SK-N-SH (cell line): ENCODE data around the gene ELF4. TPM values are rescaled to one million over a fixed set of nuclear protein-coding genes. Genes with fewer than 3 reads are reported as not detected.

Experiments used
- CTCF ChIA-PET: fragments of 300-600, 350-600 bp; formaldehyde crosslinking; extraction: SDS; loops from one replicate; lab custom pipeline; 2021; lab: Yijun Ruan, JAX
- POLR2A ChIA-PET: fragments of 350-600 bp; sonication (Branson Sonifier 250); formaldehyde crosslinking; extraction: SDS; loops from one replicate; lab custom pipeline; 2020; ENCODE audit warnings: antibody characterized with exemption, inconsistent platforms; lab: Yijun Ruan, JAX
- DNase-seq: peaks from one replicate; pipeline ENCODE4 v3.0.0; 2012
- H2AFZ ChIP-seq: fragments of 200-600 bp; sonication (generic); 2 replicates; pipeline ENCODE4 v1.8.1; 2016; ENCODE audit warnings: antibody characterized with exemption, mild to moderate bottlenecking, low read depth
- H3F3A ChIP-seq: fragments of 200-600 bp; sonication (generic); replicated peaks from 2 replicates; pipeline ENCODE3; 2016; ENCODE audit warnings: antibody characterized with exemption, mild to moderate bottlenecking; ENCODE audit not compliant: insufficient read depth
- H3K27ac ChIP-seq, 2 experiments: fragments of 200-500 bp in 1 of 2; fragments of 200-600 bp in 1 of 2; sonication (Bioruptor generic) in 1 of 2; sonication (generic), shearing (Covaris generic) in 1 of 2; 2 replicates each; pipeline versions ENCODE4 v1.5.1 to v1.6.1; 2014 to 2016; ENCODE audit warnings: low read depth in 2 of 2, inconsistent platforms in 1 of 2, low read length in 1 of 2, mild to moderate bottlenecking in 1 of 2, mixed read lengths in 1 of 2
- H3K27me3 ChIP-seq: fragments of 200-600 bp; sonication (generic), shearing (Covaris generic); 2 replicates; pipeline ENCODE4 v1.6.1; 2016; ENCODE audit warnings: mixed run types; ENCODE audit not compliant: insufficient read depth
- H3K36me3 ChIP-seq, 2 experiments: fragments of 200-500 bp in 1 of 2; fragments of 200-600 bp in 1 of 2; sonication (Bioruptor generic) in 1 of 2; sonication (generic) in 1 of 2; replicated peaks in 1 of 2; 2 replicates each; pipeline versions ENCODE3 to v1.5.1; 2014 to 2016; ENCODE audit warnings: low read length in 1 of 2, mild to moderate bottlenecking in 1 of 2; ENCODE audit not compliant: insufficient read depth in 2 of 2, control insufficient read depth in 1 of 2
- H3K4me1 ChIP-seq, 2 experiments: fragments of 200-500 bp in 1 of 2; fragments of 200-600 bp in 1 of 2; sonication (Bioruptor generic) in 1 of 2; sonication (generic), shearing (Covaris generic) in 1 of 2; 2 replicates each; pipeline versions ENCODE4 v1.5.1 to v1.6.1; 2014 to 2016; ENCODE audit warnings: low read depth in 1 of 2, low read length in 1 of 2, mixed run types in 1 of 2; ENCODE audit not compliant: insufficient read depth in 2 of 2, control insufficient read depth in 1 of 2
- H3K4me2 ChIP-seq: fragments of 200-600 bp; sonication (generic), shearing (Covaris generic); 2 replicates; pipeline ENCODE4 v1.6.1; 2017; ENCODE audit warnings: mixed run types
- H3K4me3 ChIP-seq, 2 experiments: fragments of 200-500 bp in 1 of 2; fragments of 200-600 bp in 1 of 2; sonication (Bioruptor generic) in 1 of 2; sonication (generic), shearing (Covaris generic) in 1 of 2; 2 replicates each; pipeline versions ENCODE4 v1.5.1 to v1.8.1; 2014 to 2016; ENCODE audit warnings: low read depth in 2 of 2, inconsistent platforms in 1 of 2, low read length in 1 of 2, mild to moderate bottlenecking in 1 of 2, mixed read lengths in 1 of 2, moderate library complexity in 1 of 2
- H3K79me2 ChIP-seq: fragments of 200-600 bp; sonication (generic); 2 replicates; pipeline ENCODE4 v1.8.1; 2017; ENCODE audit warnings: mild to moderate bottlenecking; ENCODE audit not compliant: insufficient read depth
- H3K9ac ChIP-seq: fragments of 200-600 bp; sonication (generic); 2 replicates; pipeline ENCODE4 v1.6.1; 2017; ENCODE audit warnings: mixed run types
- H3K9me2 ChIP-seq: fragments of 200-600 bp; sonication (generic); 2 replicates; pipeline ENCODE4 v1.6.1; 2017; ENCODE audit warnings: mixed run types
- H3K9me3 ChIP-seq: fragments of 200-600 bp; sonication (generic); 2 replicates; pipeline ENCODE4 v1.6.1; 2017; ENCODE audit warnings: mixed run types, mild to moderate bottlenecking, moderate library complexity
- H4K20me1 ChIP-seq: fragments of 200-600 bp; sonication (generic); 2 replicates; pipeline ENCODE4 v1.6.1; 2017; ENCODE audit warnings: mild to moderate bottlenecking, mixed run types; ENCODE audit not compliant: insufficient read depth
- EZH2phosphoT487 ChIP-seq: fragments of 200-600 bp; sonication (generic); IDR thresholded peaks from 2 replicates; pipeline ENCODE4 v1.6.1; 2017; ENCODE audit warnings: low read depth, mixed run types, mild to moderate bottlenecking, antibody characterized with exemption, moderate library complexity, borderline replicate concordance
- GABPA ChIP-seq: IDR thresholded peaks from 2 replicates; pipeline ENCODE4 v1.4.0; 2012; ENCODE audit warnings: low read depth, mild to moderate bottlenecking
- GATA2 ChIP-seq: sonication (generic); formaldehyde crosslinking; IDR thresholded peaks from 2 replicates; pipeline ENCODE4 v1.5.0; 2020; ENCODE audit warnings: mild to moderate bottlenecking, missing genetic modification reagents
- MEF2A ChIP-seq: IDR thresholded peaks from 2 replicates; pipeline ENCODE4 v1.4.0; 2012; ENCODE audit warnings: low read depth, borderline replicate concordance
- NFIC ChIP-seq: IDR thresholded peaks from 2 replicates; pipeline ENCODE4 v1.4.0; 2012; ENCODE audit warnings: borderline replicate concordance
- NRF1 ChIP-seq: IDR thresholded peaks from 2 replicates; pipeline ENCODE4 v1.6.1; 2012; ENCODE audit warnings: low read depth, mild to moderate bottlenecking, low read length
- POLR2AphosphoS5 ChIP-seq: IDR thresholded peaks from 2 replicates; pipeline ENCODE4 v1.6.1; 2012; ENCODE audit warnings: low read depth, low read length
- RCOR1 ChIP-seq: fragments of 150-350 bp; IDR thresholded peaks from 2 replicates; pipeline ENCODE4 v1.6.1; 2017; ENCODE audit warnings: antibody characterized with exemption, low read length
- RFX5 ChIP-seq: IDR thresholded peaks from 2 replicates; pipeline ENCODE4 v1.6.1; 2012; ENCODE audit warnings: mild to moderate bottlenecking, improper control_type of control experiment, low read length
- RXRA ChIP-seq: IDR thresholded peaks from 2 replicates; pipeline ENCODE4 v1.4.0; 2012; ENCODE audit warnings: low read depth, mild to moderate bottlenecking, borderline replicate concordance
- TAF1 ChIP-seq: IDR thresholded peaks from 2 replicates; pipeline ENCODE4 v1.6.1; 2012; ENCODE audit warnings: low read depth, mild to moderate bottlenecking, low read length, moderate library complexity, borderline replicate concordance
- WGBS: methylation state at CpG from one replicate; pipeline ENCODE4 v1.1.6; 2017; ENCODE audit warnings: low lambda C conversion rate; 5-methylcytosine and 5-hydroxymethylcytosine counted together
- polyA plus RNA-seq, 3 experiments: library from polyadenylated mRNA; depleted of rRNA; stranded (reverse); fragments of >200 nt; gene quantifications; 2 replicates each; pipeline ENCODE4 v1.2.3, GENCODE V29; 2012
- TF ChIP-seq, protein P1 (sequence below): IDR thresholded peaks from 2 replicates; pipeline ENCODE4 v1.4.0; 2012; ENCODE audit warnings: low read depth
- TF ChIP-seq, protein P2 (sequence below): fragments of 150-350 bp; IDR thresholded peaks from 2 replicates; pipeline ENCODE4 v1.6.1; 2016; ENCODE audit warnings: mild to moderate bottlenecking, low read depth, low read length

The ELF4 gene
- polyA plus RNA-seq, 1 of the 3 experiments (the other 2 are of a cell fraction) = 9.6 TPM

- Histone ChIP-seq H3F3A (no peaks in the 10 kb centered on the region), H3K9me2 (no peaks in the 10 kb centered on the region), H3K4me1 (no peaks in the 10 kb centered on the region), H2AFZ (no peak overlapping the region), H3K4me3 (no peak overlapping the region), H3K27ac (no peak overlapping the region), H3K36me3 (peaks cover 0 to 16% of the 10 kb centered on the region in 2 experiments), H3K79me2 (peaks cover 8% of the 10 kb centered on the region; the same call in 1 of the 2 replicates), H4K20me1 (peaks cover 24% of the 10 kb centered on the region), H3K4me2 (no peak overlapping the region), H3K9ac (no peak overlapping the region), H3K9me3 (no peaks in the 10 kb centered on the region), H3K27me3 (peaks cover 31% of the 10 kb centered on the region; the same call in 1 of the 2 replicates)
- CTCF ChIA-PET = interaction anchor here (1.5 to 1.7 kb wide), 2 partner anchors 13 to 45 kb away, joined by 6 to 8 read pairs; no protein-coding TSS in a partner anchor
- TF ChIP-seq RFX5 (no peak), POLR2AphosphoS5 (no peak), GATA2 (CRISPR knock-in tag) (no peak), TAF1 (no peak), NFIC (no peak), NRF1 (no peak), MEF2A (no peak), EZH2phosphoT487 (no peak), GABPA (no peak), RXRA (no peak), RCOR1 (no peak)
- TF ChIP-seq, protein P1, sequence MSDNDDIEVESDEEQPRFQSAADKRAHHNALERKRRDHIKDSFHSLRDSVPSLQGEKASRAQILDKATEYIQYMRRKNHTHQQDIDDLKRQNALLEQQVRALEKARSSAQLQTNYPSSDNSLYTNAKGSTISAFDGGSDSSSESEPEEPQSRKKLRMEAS = no peak
- TF ChIP-seq, protein P2, sequence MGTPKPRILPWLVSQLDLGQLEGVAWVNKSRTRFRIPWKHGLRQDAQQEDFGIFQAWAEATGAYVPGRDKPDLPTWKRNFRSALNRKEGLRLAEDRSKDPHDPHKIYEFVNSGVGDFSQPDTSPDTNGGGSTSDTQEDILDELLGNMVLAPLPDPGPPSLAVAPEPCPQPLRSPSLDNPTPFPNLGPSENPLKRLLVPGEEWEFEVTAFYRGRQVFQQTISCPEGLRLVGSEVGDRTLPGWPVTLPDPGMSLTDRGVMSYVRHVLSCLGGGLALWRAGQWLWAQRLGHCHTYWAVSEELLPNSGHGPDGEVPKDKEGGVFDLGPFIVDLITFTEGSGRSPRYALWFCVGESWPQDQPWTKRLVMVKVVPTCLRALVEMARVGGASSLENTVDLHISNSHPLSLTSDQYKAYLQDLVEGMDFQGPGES = no peak
- 63% methylated on average over 13 of the region's 15 CpGs for whole genome bisulfite sequencing
- POLR2A ChIA-PET = no interaction called here
- no peak for DNase-seq
Measured at GRCh38 chrX:130015181-130015580, 95.1 kb downstream of the ELF4 start.

Other genes with a start within 250 kb of the ELF4 start
- 25.4 and 31.7 TPM in 2 replicates for gene UTP14A, start 204.3 kb downstream of the ELF4 start, polyA plus RNA-seq (2012; rRNA removed)
- 1.5 and 4.2 TPM in 2 replicates for gene BCORL1, start 127.9 kb downstream of the ELF4 start, polyA plus RNA-seq (2012; rRNA removed)
- gene AIFM1, start 55.3 kb upstream of the ELF4 start, polyA plus RNA-seq (2012; rRNA removed) = 49.8 and 61.4 TPM in 2 replicates
- gene RAB33A, start 61.5 kb upstream of the ELF4 start, polyA plus RNA-seq (2012; rRNA removed) = 1.2 and 2.0 TPM in 2 replicates
- gene ZNF280C, start 158.4 kb upstream of the ELF4 start, polyA plus RNA-seq (2012; rRNA removed) = 2.7 and 3.7 TPM in 2 replicates
- 14.0 and 21.7 TPM in 2 replicates for gene SLC25A14, start 229.4 kb upstream of the ELF4 start, polyA plus RNA-seq (2012; rRNA removed)